ENCODE data around the gene CAMK1G. TPM values are rescaled to one million over a fixed set of nuclear protein-coding genes. Genes with fewer than 3 reads are reported as not detected.

The CAMK1G gene
- total and polyA plus RNA-seq, 2 donors (not counting 1 experiment from before 2014, with no cell fraction given): not detected

DNA sequence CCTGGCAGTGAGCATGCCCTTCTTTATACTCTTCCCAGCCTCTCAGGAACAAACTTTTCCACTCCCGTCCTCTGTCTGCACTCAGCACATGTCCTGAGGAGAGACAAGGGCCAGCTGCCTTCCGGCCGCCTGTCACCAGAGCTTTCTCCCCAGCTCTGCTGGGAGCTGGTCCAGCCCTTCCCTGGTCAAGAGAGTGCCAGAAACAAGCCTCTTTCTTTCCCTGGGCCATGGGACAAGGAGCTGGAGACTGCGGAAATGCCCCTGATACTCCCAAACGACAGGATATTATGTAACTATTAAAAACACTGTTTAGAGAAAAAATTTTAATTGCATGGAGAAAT lies 58.3 kb downstream of the CAMK1G start:
- ATAC-seq (ENCODE audit: low read depth) (no peak), DNase-seq (no peak)
- TF ChIP-seq CTCF (IDR thresholded peaks at IDR 0.05): no peak
- TF ChIP-seq EZH2 (IDR thresholded peaks at IDR 0.05; ENCODE audit: borderline replicate concordance, insufficient read depth, low read depth, low read length, poor library complexity, severe bottlenecking): no peak
- no peaks in the 10 kb centered on the region for H4K20me1 ChIP-seq (ENCODE audit: control insufficient read depth, insufficient read depth, low read length, poor library complexity, severe bottlenecking)
- Mint-ChIP-seq H3K4me3 (no peak overlapping the region), H3K9me3 (ENCODE audit: insufficient read depth) (no peaks in the 10 kb centered on the region), H3K27ac (no peak overlapping the region), H3K4me1 (no peaks in the 10 kb centered on the region), H3K27me3 (peaks cover 5% of the 10 kb centered on the region)
- ChIA-PET CTCF (interaction anchor here (1.0 to 2.3 kb wide), 3 partner anchors 11 to 181 kb away, joined by 3 to 10 read pairs (median 3); no protein-coding TSS in a partner anchor), POLR2A (no interaction called here)
- H3K79me2 ChIP-seq (ENCODE audit: control insufficient read depth, insufficient read depth, low read length): no peaks in the 10 kb centered on the region
- no peaks in the 10 kb centered on the region for H3K36me3 ChIP-seq (replicated peaks in 1 of 2; ENCODE audit: control extremely low read depth in 1 of 2, control insufficient read depth in 1 of 2, extremely low read depth in 1 of 2, insufficient read depth in 2 of 2, low read length in 1 of 2)
- no peaks in the 10 kb centered on the region for H3K4me1 ChIP-seq (ENCODE audit: control insufficient read depth in 2 of 2, insufficient read depth in 2 of 2, low read length in 2 of 2)
- H3K4me2 ChIP-seq (replicated peaks; ENCODE audit: low read depth, low read length, poor library complexity, severe bottlenecking): no peak overlapping the region
- H3K4me3 ChIP-seq (ENCODE audit: control extremely low read depth in 1 of 5, extremely low read depth in 1 of 5, insufficient read depth in 1 of 5, low read depth in 2 of 5, low read length in 4 of 5): no peak overlapping the region
- no peaks in the 10 kb centered on the region for H3K9me3 ChIP-seq (ENCODE audit: control extremely low read depth in 1 of 3, control insufficient read depth in 2 of 3, insufficient read depth in 1 of 3, low read length in 2 of 3)
- intact Hi-C loops (cut with micrococcal nuclease): no loop called here
- H3K27me3 ChIP-seq (replicated peaks in 1 of 4; ENCODE audit: control extremely low read depth in 1 of 4, control insufficient read depth in 3 of 4, insufficient read depth in 4 of 4, low read length in 3 of 4): no peaks in the 10 kb centered on the region
- H2AFZ ChIP-seq (ENCODE audit: insufficient read depth, low read depth, low read length, poor library complexity, severe bottlenecking): no peak overlapping the region
- WGBS (ENCODE audit: insufficient coverage): 100% methylated on average over 3 of the region's 5 CpGs
- H3K9ac ChIP-seq (ENCODE audit: low read length): no peak overlapping the region
- H3K27ac ChIP-seq (ENCODE audit: low read length in 2 of 2): no peak overlapping the region

DNA sequence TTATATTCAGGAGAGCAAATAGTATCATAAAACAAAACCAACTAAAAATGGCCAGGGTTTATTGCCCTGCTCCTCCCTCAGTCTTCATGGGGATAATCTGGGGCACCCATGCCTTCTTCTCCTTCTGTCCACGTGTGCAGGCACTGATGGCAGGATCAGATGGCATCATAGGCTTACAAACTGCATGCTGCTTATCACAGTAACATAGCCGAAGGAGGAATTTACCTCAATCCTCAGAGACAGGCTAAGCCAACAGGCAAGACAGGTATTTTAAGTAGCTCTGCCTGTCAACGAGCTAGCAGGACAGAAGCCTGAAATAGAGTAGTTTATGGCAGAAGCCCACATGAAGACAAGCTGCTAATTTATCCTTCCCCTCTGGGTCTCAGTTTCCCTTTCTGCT lies 59.3 kb downstream of the CAMK1G start:
- intact Hi-C loops (cut with micrococcal nuclease): no loop called here
- H3K4me2 ChIP-seq (replicated peaks; ENCODE audit: low read depth, low read length, poor library complexity, severe bottlenecking): no peak overlapping the region
- ATAC-seq (ENCODE audit: low read depth) (no peak), DNase-seq (no peak)
- H3K4me1 Mint-ChIP-seq: no peaks in the 10 kb centered on the region
- no peaks in the 10 kb centered on the region for H3K4me1 ChIP-seq (ENCODE audit: control insufficient read depth in 2 of 2, insufficient read depth in 2 of 2, low read length in 2 of 2)
- H3K36me3 ChIP-seq (replicated peaks in 1 of 2; ENCODE audit: control extremely low read depth in 1 of 2, control insufficient read depth in 1 of 2, extremely low read depth in 1 of 2, insufficient read depth in 2 of 2, low read length in 1 of 2): no peaks in the 10 kb centered on the region
- H3K9me3 Mint-ChIP-seq (ENCODE audit: insufficient read depth): no peaks in the 10 kb centered on the region
- no peak overlapping the region for H3K9ac ChIP-seq (ENCODE audit: low read length)
- CTCF ChIA-PET: interaction anchor here (1.3 to 2.3 kb wide), 4 partner anchors 12 to 180 kb away, joined by 3 to 10 read pairs (median 3); no protein-coding TSS in a partner anchor
- H3K4me3 Mint-ChIP-seq: no peak overlapping the region
- TF ChIP-seq CTCF (IDR thresholded peaks at IDR 0.05): no peak
- no peak for TF ChIP-seq EZH2 (IDR thresholded peaks at IDR 0.05; ENCODE audit: borderline replicate concordance, insufficient read depth, low read depth, low read length, poor library complexity, severe bottlenecking)
- H2AFZ ChIP-seq (ENCODE audit: insufficient read depth, low read depth, low read length, poor library complexity, severe bottlenecking): no peak overlapping the region
- no peaks in the 10 kb centered on the region for H4K20me1 ChIP-seq (ENCODE audit: control insufficient read depth, insufficient read depth, low read length, poor library complexity, severe bottlenecking)
- no peak overlapping the region for H3K27ac ChIP-seq (ENCODE audit: low read length in 2 of 2)
- H3K27ac Mint-ChIP-seq: no peak overlapping the region
- WGBS (ENCODE audit: insufficient coverage): 43% methylated on average over 1 of the region's 3 CpGs
- no peaks in the 10 kb centered on the region for H3K27me3 ChIP-seq (replicated peaks in 1 of 4; ENCODE audit: control extremely low read depth in 1 of 4, control insufficient read depth in 3 of 4, insufficient read depth in 4 of 4, low read length in 3 of 4)
- H3K79me2 ChIP-seq (ENCODE audit: control insufficient read depth, insufficient read depth, low read length): no peaks in the 10 kb centered on the region
- H3K27me3 Mint-ChIP-seq: peaks cover 5% of the 10 kb centered on the region
- no peaks in the 10 kb centered on the region for H3K9me3 ChIP-seq (ENCODE audit: control extremely low read depth in 1 of 3, control insufficient read depth in 2 of 3, insufficient read depth in 1 of 3, low read length in 2 of 3)
- H3K4me3 ChIP-seq (ENCODE audit: control extremely low read depth in 1 of 5, extremely low read depth in 1 of 5, insufficient read depth in 1 of 5, low read depth in 2 of 5, low read length in 4 of 5): no peak overlapping the region
- POLR2A ChIA-PET: no interaction called here
